Skeletal muscle cell (primary cell): ENCODE data around the gene GAP43.

Experiments
- DNase-seq: peaks from one replicate; pipeline ENCODE4 v3.0.0-alpha.2; 2010; ENCODE audit warnings: low read depth
- H3K4me3 ChIP-seq: 2 replicates; pipeline ENCODE4 v1.5.1; 2011; ENCODE audit warnings: low read depth, mild to moderate bottlenecking, control low read depth, low read length, moderate library complexity

GAP43 gene

DNA sequence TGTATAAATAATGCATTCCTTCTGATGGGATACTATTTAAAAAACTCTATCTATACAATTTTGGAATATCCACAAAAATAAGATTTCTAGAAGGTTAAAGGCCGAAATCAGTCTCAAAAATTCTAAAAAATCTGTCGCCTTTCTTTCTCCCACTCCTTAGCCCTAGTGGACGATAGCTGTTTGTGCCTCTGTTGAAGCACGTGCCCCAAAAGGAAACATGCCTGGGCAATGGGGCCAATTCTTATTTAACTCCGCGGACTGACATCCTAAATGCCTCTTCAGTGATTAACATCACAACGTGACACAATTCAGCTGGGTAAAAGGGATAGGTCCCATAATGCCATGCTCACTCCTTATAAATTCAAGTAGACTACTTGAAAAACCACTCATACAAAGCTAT lies 65.1 kb downstream of the GAP43 start:
- no peak overlapping the region for H3K4me3 ChIP-seq
- no peak for DNase-seq

DNA sequence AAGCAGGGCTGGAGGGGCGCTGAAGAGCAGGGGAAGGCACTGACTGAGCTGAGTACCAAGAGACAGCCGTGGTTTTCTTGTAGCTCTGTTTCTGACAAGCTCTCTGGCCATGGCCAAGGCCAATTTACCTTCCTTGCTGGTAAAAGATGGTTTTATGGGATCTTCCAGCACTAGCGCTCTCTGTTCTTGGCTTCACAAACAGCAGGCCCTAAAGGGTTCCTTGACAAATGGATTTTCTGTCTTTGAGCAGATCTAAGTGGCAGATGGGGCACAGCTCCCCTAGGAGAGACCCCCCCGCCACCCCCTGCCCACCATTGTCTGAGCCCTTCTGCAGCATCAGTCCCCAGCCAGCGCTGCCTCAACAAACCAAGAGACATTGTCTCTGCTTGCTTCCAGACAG lies 66.6 kb downstream of the GAP43 start:
- DNase-seq = no peak
- H3K4me3 ChIP-seq = no peak overlapping the region

- DNase-seq = peak; percentile 47
- no peak overlapping the region for H3K4me3 ChIP-seq
Measured at GRCh38 chr3:115691964-115692363, 68.7 kb downstream of the GAP43 start.

DNA sequence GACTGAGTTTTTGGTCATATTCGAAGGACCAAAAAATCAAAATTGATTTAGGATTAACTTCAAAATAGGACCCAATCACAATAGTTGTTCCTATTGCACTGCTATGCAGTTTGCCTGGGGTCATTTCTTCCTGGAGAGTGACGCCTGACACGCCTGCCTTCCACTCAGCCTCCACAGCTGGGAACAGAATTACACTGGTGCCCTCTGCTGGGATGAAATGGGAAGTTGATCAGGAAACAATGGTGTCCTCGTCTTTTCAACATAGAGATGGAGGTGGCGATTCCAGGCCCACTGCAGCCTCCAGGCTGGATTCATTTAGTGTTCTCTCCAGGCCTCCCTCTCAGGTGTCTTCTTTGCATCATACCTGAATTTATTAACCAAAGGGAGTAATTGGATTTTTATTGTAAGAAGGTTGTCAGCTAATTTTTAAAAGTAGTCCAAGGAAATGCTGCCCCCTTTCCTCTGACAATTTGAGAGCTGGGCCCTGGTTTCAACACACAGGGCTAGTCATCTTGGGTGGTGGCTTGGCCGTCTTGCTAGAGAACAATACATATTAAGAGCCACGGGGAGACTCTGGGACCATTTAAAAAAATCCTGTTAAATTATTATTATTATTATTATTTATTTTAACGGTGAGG lies 69.7 kb downstream of the GAP43 start:
- no peak overlapping the region for H3K4me3 ChIP-seq

DNA sequence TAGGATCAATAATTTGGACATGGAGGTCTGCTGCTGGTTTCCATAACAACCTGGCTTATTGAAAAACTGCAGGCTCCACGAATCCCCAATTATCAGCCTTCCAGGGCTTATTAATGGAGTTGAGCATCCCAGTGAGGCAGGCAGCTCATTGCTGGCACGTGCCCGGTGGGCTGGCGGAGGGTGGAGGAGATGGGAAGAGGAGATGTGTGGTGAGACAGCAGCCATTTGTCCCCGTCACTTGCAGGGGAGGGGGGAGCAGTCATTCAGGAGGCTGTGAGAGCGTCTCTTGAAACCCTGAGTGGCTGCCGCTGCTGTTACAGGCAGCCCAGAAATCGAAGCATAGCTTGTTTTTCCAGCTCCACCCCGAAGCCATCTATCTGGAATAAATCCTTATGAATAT lies 70.6 kb downstream of the GAP43 start:
- no peak for DNase-seq
- H3K4me3 ChIP-seq = no peak overlapping the region

More for the DNA sequence above, 69.7 kb downstream of the GAP43 start:
- peak; percentile 39 for DNase-seq

DNA sequence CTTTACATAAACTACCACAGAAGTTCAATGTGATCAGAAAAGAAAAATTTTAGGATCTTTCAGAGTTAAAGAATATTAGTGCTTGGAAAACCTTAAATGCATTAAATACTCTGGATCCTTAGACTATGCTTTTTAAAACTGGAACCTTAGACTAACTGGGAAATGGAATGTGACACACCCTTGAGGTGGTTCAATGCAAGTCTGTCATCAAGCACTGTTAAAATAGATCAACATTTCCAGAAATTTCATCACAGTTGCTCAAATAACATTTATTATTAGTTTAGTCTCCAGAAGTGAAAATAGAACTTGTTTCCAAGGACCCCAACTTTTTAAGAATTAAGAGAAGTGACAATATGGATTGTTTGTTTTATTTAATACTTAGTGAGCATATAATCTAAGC lies 71.8 kb downstream of the GAP43 start:
- no peak for DNase-seq
- no peak overlapping the region for H3K4me3 ChIP-seq

- DNase-seq = no peak
- H3K4me3 ChIP-seq = no peak overlapping the region
Measured at GRCh38 chr3:115697263-115698053, 74.1 kb downstream of the GAP43 start.

DNA sequence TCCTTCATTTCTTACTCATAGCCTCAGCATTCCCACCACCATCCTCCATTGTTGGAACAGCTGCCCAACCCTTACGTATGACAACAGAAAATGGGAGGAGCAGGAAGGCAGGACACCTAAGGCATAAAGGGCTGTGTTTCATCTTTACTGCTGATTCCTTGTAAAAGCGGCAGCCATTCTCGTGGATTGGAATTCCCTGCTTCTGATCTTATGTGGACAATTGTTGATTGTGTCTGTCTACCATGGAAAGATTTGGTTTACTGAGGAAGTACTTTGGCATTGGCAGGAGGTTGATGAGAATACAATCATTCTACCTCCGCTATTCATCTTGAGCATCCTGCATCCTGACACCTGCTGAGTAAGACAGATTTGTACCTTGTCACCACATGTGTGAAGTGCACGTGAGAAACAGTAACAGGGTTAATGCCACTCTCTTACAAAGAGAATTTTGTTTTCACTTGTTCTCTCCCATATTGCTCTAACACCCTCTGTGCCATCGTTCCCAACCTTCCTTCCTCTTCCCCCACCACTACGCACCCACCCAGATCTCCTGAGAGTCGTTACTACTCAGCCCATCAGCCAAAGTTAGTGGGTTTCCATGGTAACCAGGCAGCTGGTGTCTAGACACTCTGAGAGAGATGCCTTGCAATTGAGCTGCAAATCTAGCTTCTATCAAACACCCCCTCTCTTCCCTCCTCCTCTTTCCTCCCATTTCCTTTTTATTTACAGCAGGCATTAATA lies 75.7 kb downstream of the GAP43 start:
- H3K4me3 ChIP-seq = no peak overlapping the region
- peak; percentile 41 for DNase-seq

DNA sequence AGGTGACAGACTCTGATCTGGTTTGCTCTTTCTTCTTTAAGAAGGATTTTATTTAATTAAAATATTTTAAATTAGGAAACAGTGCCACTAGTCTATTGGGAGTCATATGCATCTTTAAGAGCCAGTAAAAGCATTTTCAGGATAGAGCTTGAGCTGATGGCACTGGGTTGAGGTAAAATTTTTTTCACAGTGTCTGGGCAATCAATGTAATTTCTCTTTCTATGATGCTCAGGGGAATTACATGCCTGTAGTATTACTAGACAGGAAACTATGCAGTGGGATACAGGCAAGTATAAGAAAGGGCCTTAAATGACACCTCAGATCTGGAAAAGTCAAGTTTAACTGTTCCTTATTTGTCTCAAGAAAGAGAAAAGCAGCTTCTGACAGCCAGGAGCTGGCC lies 76.4 kb downstream of the GAP43 start:
- no peak overlapping the region for H3K4me3 ChIP-seq
- peak; percentile 67 for DNase-seq

- no peak for DNase-seq
- no peak overlapping the region for H3K4me3 ChIP-seq
Measured at GRCh38 chr3:115702598-115702997, 79.3 kb downstream of the GAP43 start.

DNA sequence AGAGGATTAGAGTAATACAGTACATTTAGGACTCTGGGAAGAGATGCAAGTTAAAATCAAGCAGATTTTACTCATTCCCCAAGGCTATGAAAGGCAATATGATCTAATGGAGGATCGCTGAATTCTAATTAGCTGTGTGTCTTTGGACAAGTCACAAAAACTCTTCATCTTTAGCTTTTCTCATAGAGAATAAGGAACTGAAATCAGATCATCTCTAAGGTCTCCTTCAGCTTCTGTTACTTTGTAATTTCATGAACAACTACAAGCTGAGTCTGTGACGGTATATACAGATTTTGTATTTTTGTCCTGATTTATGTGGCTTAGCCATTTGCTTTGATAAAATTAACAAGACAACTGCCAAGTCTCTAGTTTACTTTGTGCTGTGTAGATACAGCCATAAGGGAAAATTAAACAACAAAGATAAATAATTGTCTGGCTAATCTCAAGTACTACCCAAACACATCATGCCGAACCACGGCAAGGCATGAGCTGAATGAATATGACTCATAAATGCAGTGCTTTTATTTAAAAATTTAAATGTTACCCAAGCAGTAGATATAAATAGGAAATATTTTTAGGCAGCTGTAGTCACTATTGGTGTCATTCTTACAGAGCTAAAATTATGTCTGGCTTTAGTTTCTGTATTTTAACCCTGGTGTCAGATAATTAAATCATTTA lies 81.5 kb downstream of the GAP43 start:
- DNase-seq = no peak
- H3K4me3 ChIP-seq = no peak overlapping the region

DNA sequence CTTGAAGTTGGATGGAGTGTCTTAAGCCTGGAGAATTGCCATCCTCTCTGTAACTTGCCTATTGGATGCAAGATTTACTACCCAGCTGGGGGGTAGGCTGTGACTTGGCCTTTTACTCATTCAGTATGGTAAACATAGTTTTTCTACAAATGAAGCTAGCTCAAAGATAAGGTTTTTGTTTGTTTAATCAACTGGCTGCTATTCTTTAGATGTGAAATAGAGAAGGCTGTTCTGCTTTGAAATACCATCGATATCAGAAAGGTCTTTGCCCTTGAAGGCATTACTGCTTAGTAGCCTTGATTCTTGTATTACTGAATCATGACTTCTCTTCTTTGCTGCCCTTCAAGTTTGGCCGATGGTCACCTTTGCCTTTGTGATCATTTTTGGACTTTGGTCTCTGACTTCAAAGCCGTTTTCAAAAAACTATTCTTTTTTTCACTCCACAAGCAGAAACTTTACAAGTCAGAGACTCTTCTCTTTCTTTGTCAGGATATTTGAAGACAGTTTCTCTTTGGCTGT lies 83.1 kb downstream of the GAP43 start:
- no peak overlapping the region for H3K4me3 ChIP-seq
- DNase-seq = peak; percentile 37

GRCh38 chr3:115708540-115708939 lies 85.2 kb downstream of the GAP43 start:
- no peak for DNase-seq

GRCh38 chr3:115709093-115709492 lies 85.8 kb downstream of the GAP43 start:
- H3K4me3 ChIP-seq = no peak overlapping the region
- DNase-seq = no peak

More at GRCh38 chr3:115708540-115708939, 85.2 kb downstream of the GAP43 start:
- H3K4me3 ChIP-seq = no peak overlapping the region

DNA sequence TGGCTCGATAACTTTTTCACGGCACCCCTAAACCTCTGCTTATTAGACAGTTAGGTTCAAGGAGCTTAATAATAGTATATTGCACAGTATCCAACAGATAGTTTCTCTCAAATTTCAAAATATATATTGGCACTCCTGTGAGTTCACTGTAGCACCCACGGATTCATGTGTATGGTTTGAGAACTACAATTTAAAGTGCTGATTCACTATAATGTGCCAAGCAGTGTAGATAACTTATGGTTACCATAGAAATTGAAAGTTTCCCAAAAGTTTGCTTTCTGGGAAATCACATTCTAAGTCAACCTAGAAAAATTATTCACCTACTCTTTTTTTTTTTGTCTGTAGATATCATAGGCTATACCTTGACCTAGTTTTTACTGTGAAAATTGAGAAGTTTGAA lies 86.6 kb downstream of the GAP43 start:
- H3K4me3 ChIP-seq = no peak overlapping the region
- no peak for DNase-seq

GRCh38 chr3:115710799-115711198 lies 87.5 kb downstream of the GAP43 start:
- DNase-seq = no peak
- H3K4me3 ChIP-seq = no peak overlapping the region

DNA sequence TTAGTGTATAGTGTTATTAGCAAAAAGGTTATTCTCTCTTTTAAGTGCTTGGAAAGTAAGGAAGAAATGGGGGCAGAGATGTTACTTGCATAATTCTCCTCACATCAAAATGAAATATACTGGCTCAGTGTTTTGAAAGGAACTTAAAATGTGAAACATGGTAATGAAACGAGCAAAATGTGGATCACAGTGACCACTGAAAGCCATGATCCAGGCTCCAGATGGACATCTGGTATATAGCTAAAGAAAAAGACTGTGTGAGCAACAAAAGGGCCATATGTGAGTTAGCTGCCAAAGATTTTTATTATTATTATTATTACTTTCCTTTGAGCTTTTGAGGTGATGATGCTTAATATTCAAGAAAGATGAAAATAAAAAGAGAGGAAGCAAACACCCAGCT lies 89.6 kb downstream of the GAP43 start:
- H3K4me3 ChIP-seq = no peak overlapping the region
- no peak for DNase-seq

GRCh38 chr3:115713284-115713683 lies 90.0 kb downstream of the GAP43 start:
- DNase-seq = peak; percentile 36
- H3K4me3 ChIP-seq = no peak overlapping the region

DNA sequence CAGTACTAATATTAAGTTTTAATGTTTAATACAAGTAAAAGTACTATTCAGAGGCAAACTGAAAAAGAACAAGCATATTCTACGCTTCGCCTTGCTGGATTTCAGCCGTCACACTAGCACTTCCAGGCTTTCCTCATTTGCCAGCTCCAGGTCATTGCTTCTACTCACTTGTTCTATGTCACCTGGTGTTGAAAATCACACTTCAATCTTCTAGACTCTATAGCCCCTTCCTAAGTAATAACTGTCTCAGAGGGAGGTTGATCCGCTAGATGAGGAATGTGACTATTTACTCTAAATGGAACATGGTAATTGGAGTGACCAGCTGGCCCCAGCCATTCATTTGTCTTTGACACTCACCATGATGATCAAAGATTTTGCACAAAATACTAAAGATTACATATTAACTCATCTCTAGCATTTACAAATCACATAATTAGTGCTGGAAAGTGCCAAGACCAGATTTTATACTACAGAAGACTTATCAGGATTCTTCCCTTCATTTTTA lies 92.0 kb downstream of the GAP43 start:
- DNase-seq = no peak
- H3K4me3 ChIP-seq = no peak overlapping the region
